ENCODE measurements around the gene CREB5.

The CREB5 gene

DNA sequence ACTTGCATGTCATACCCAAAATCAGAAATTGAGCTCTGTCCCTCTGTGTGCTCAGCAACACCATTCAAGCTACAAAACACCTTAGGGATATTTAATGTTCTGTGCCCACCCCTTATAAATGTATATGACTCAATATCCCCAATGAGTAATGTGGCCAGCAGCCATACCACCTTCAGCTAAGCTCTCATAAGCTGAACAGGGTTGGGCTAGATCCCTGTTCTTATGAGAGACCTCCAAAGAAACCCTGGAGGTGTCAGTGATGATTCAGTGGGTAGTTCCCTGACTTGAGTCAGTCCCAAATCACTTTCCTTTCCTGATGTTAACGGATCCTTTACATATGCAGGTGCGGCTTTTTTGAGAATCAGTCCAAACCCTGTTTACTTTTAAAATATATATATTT lies 253.8 kb downstream of the CREB5 start:
- H3K4me1 ChIP-seq (ENCODE audit: insufficient read depth, low read length): peaks cover 4% of the 10 kb centered on the region
- H3K9ac ChIP-seq (ENCODE audit: low read length): no peak overlapping the region
- H3K27ac ChIP-seq (ENCODE audit: low read depth, low read length): no peak overlapping the region
- no peak overlapping the region for H3K4me3 ChIP-seq (ENCODE audit: low read depth in 1 of 2, low read length in 2 of 2)
- no peaks in the 10 kb centered on the region for H3K36me3 ChIP-seq (ENCODE audit: insufficient read depth, low read length)
- H3K9me3 ChIP-seq (ENCODE audit: low read length): no peaks in the 10 kb centered on the region
- no peaks in the 10 kb centered on the region for H3K27me3 ChIP-seq (ENCODE audit: control insufficient read depth in 1 of 2, insufficient read depth in 2 of 2, low read length in 2 of 2)

DNA sequence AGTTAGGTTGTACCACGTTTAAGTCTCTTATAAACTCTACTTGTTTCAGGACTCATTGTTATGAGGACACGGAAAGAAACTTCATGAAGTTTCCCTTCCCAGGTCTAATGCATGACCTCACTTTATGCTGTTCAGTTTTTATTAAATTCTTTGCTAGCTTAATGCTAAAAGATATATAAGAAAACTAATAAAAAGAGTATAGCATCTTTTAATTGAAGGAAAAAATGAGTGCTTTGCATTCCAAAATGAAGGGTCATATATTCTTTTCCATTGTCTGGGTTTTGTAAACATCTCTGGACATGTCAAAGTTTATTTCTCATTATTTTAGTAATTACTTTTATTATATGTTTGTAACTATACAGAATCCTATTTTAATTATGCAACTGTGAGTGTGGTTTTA lies 255.8 kb downstream of the CREB5 start:
- Histone ChIP-seq H3K9ac (ENCODE audit: low read length) (no peak overlapping the region), H3K27ac (ENCODE audit: low read depth, low read length) (no peak overlapping the region), H3K9me3 (ENCODE audit: low read length) (no peaks in the 10 kb centered on the region), H3K4me3 (ENCODE audit: low read depth in 1 of 2, low read length in 2 of 2) (no peak overlapping the region), H3K4me1 (ENCODE audit: insufficient read depth, low read length) (peaks cover 4% of the 10 kb centered on the region), H3K27me3 (ENCODE audit: control insufficient read depth in 1 of 2, insufficient read depth in 2 of 2, low read length in 2 of 2) (no peaks in the 10 kb centered on the region), H3K36me3 (ENCODE audit: insufficient read depth, low read length) (no peaks in the 10 kb centered on the region)

DNA sequence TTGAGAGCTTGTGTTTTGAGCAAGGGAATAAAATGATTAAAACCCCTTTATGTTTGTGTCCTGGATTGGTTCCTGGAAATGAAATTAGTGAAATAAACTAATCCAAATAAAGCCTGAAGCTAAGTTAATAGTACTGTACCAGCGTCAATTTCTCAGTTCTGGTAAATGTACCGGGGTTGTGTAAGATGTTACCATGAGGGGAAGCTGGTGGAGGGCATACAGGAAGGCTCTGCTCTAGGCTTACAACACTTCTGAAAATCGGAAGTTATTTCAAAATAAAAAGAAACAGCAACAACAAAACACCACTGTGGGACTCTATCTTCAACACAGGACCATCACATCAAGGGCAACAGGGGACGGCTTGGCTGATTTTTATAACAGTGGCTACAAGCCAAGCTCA lies 257.0 kb downstream of the CREB5 start:
- Histone ChIP-seq H3K27ac (ENCODE audit: low read depth, low read length) (no peak overlapping the region), H3K9ac (ENCODE audit: low read length) (no peak overlapping the region), H3K4me1 (ENCODE audit: insufficient read depth, low read length) (peaks cover 4% of the 10 kb centered on the region), H3K4me3 (ENCODE audit: low read depth in 1 of 2, low read length in 2 of 2) (no peak overlapping the region), H3K27me3 (ENCODE audit: control insufficient read depth in 1 of 2, insufficient read depth in 2 of 2, low read length in 2 of 2) (no peaks in the 10 kb centered on the region), H3K36me3 (ENCODE audit: insufficient read depth, low read length) (no peaks in the 10 kb centered on the region), H3K9me3 (ENCODE audit: low read length) (no peaks in the 10 kb centered on the region)

DNA sequence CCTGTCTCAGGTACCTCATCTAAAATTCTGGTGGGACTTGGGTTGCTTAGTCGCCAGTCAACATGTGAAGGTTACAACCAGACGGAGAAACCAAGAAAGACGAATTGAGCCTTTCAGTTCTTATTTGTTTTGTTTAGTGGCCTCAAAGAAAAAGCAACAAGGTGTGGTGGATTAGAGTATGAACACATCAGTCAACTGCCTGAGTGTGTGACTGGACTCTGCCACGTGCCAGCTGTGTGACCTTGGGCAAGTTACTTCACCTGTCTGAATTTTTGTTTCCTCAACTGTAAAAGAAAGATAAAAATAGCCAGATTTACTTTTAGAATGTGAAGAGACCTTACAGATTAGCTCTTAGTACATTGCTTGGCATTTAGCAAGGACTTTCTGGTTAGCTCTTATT lies 259.2 kb downstream of the CREB5 start:
- no peak overlapping the region for H3K27ac ChIP-seq (ENCODE audit: low read depth, low read length)
- no peaks in the 10 kb centered on the region for H3K9me3 ChIP-seq (ENCODE audit: low read length)
- no peaks in the 10 kb centered on the region for H3K36me3 ChIP-seq (ENCODE audit: insufficient read depth, low read length)
- no peak overlapping the region for H3K9ac ChIP-seq (ENCODE audit: low read length)
- no peak overlapping the region for H3K4me3 ChIP-seq (ENCODE audit: low read depth in 1 of 2, low read length in 2 of 2)
- peaks cover 4% of the 10 kb centered on the region for H3K4me1 ChIP-seq (ENCODE audit: insufficient read depth, low read length)
- no peaks in the 10 kb centered on the region for H3K27me3 ChIP-seq (ENCODE audit: control insufficient read depth in 1 of 2, insufficient read depth in 2 of 2, low read length in 2 of 2)

DNA sequence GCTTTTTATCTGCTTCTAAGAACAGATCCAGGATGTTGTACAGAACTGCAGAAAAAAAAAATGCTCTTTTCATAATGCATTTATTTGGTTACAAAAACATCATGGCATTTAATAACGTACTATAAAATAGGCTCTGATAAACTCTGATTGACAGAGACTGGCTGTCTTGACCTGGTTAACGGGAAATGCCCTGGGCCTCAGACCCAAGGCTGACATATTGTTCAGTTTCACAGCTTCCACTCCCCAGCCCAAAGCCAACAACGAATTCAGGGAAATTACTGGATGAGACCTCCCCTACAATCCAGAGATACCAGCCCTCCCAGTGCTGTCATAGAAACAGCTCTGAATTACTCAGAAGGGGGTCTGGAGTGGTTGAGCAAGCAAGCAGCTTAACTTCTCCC lies 260.1 kb downstream of the CREB5 start:
- no peaks in the 10 kb centered on the region for H3K36me3 ChIP-seq (ENCODE audit: insufficient read depth, low read length)
- H3K4me3 ChIP-seq (ENCODE audit: low read depth in 1 of 2, low read length in 2 of 2): no peak overlapping the region

DNA sequence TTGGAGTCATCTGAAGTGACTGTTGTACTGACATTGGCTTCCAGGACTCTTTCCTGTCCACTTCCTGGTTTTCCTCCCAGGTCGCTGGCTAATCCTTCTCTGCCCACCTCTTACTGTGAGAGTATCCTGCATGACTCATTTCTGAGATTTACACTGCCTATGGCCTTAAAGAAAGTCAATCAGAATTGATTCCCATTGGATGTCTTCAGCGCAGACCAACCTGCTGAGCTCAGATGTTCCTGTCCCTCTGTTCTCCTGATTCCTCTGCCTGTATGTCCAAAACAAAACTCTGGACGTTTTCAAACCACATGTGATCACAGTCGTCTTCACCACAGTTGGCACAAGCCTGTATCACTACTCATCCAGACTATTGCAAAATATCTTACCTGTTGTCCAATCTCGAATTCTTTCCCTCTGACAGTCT lies 262.1 kb downstream of the CREB5 start:
- no peaks in the 10 kb centered on the region for H3K27me3 ChIP-seq (ENCODE audit: control insufficient read depth in 1 of 2, insufficient read depth in 2 of 2, low read length in 2 of 2)
- no peak overlapping the region for H3K27ac ChIP-seq (ENCODE audit: low read depth, low read length)
- no peaks in the 10 kb centered on the region for H3K9me3 ChIP-seq (ENCODE audit: low read length)
- no peak overlapping the region for H3K4me3 ChIP-seq (ENCODE audit: low read depth in 1 of 2, low read length in 2 of 2)
- H3K9ac ChIP-seq (ENCODE audit: low read length): no peak overlapping the region
- no peaks in the 10 kb centered on the region for H3K36me3 ChIP-seq (ENCODE audit: insufficient read depth, low read length)
- H3K4me1 ChIP-seq (ENCODE audit: insufficient read depth, low read length): peaks cover 4% of the 10 kb centered on the region

More for the DNA sequence above, 260.1 kb downstream of the CREB5 start:
- no peaks in the 10 kb centered on the region for H3K9me3 ChIP-seq (ENCODE audit: low read length)
- H3K9ac ChIP-seq (ENCODE audit: low read length): no peak overlapping the region
- no peak overlapping the region for H3K27ac ChIP-seq (ENCODE audit: low read depth, low read length)
- H3K4me1 ChIP-seq (ENCODE audit: insufficient read depth, low read length): peaks cover 4% of the 10 kb centered on the region
- H3K27me3 ChIP-seq (ENCODE audit: control insufficient read depth in 1 of 2, insufficient read depth in 2 of 2, low read length in 2 of 2): no peaks in the 10 kb centered on the region

DNA sequence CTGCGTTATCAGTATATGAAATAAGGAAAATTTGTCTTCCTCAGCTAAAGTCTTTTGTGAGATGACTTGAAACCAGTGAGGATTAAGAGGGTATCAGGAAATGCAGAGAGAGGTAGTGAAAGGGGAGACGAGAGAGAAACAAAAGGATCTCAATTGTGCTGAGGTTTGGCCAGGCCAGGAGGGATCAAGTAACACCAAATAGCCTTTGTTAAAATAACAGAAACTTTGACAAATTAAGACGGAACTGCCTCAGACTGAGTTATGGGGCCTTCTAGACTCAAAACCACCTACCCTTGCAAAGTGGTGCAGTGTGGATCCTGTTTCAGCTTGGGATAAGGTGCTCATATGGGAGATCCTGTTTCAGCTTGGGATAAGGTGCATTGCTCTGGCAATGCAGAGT lies 263.1 kb downstream of the CREB5 start:
- Histone ChIP-seq H3K27me3 (ENCODE audit: control insufficient read depth in 1 of 2, insufficient read depth in 2 of 2, low read length in 2 of 2) (no peaks in the 10 kb centered on the region), H3K27ac (ENCODE audit: low read depth, low read length) (no peak overlapping the region), H3K9ac (ENCODE audit: low read length) (no peak overlapping the region), H3K36me3 (ENCODE audit: insufficient read depth, low read length) (no peaks in the 10 kb centered on the region), H3K4me1 (ENCODE audit: insufficient read depth, low read length) (no peaks in the 10 kb centered on the region), H3K4me3 (ENCODE audit: low read depth in 1 of 2, low read length in 2 of 2) (no peak overlapping the region), H3K9me3 (ENCODE audit: low read length) (no peaks in the 10 kb centered on the region)

DNA sequence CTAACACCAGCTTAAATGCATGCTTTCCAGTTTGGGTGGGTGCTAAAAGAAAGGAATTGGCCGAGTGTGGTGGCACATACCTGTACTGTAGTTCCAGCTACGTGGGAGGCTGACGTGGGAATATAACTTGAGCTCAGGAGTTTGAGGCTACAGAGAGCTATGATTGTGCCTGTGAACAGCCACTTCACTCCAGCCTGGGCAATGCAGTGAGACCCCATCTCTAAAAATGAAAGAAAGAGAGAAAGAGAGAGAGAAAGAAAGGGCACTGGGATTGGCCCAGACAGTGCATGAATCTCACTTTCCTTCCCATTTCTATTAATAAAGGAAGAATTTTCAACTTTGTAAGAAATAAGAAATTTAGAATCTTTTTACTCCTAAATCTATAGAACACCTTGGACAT lies 265.4 kb downstream of the CREB5 start:
- H3K4me3 ChIP-seq (ENCODE audit: low read depth in 1 of 2, low read length in 2 of 2): no peak overlapping the region
- H3K4me1 ChIP-seq (ENCODE audit: insufficient read depth, low read length): no peaks in the 10 kb centered on the region

DNA sequence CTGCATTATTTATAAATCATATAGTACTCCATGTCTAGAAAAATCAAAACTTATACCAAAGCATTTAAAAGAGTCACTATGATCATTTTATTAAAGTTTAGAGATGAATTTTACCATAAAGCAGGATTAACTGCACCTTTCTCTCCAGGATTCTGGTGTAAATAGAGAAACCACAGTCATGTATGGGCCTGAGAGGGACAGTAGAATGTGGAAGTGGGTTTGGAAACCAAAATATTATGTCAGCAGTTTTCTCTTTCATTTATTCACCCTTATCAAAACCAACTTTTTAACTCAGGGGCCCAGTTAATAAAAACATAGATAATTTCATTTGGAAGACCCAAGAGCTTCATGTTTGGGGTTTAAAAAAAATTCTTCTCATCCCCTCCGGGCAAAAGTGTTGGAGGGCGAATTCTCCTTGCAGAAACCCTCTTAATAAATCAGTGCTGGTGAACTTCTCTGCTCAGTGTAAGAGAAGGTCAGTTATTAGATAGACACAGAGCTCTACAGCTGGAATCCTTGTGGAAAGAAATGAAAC lies 266.2 kb downstream of the CREB5 start:
- Histone ChIP-seq H3K9me3 (ENCODE audit: low read length) (no peaks in the 10 kb centered on the region), H3K4me3 (ENCODE audit: low read depth in 1 of 2, low read length in 2 of 2) (no peak overlapping the region), H3K4me1 (ENCODE audit: insufficient read depth, low read length) (no peaks in the 10 kb centered on the region), H3K27me3 (ENCODE audit: control insufficient read depth in 1 of 2, insufficient read depth in 2 of 2, low read length in 2 of 2) (no peaks in the 10 kb centered on the region), H3K27ac (ENCODE audit: low read depth, low read length) (no peak overlapping the region), H3K36me3 (ENCODE audit: insufficient read depth, low read length) (no peaks in the 10 kb centered on the region), H3K9ac (ENCODE audit: low read length) (no peak overlapping the region)

More for the DNA sequence above, 265.4 kb downstream of the CREB5 start:
- no peaks in the 10 kb centered on the region for H3K36me3 ChIP-seq (ENCODE audit: insufficient read depth, low read length)
- H3K27me3 ChIP-seq (ENCODE audit: control insufficient read depth in 1 of 2, insufficient read depth in 2 of 2, low read length in 2 of 2): no peaks in the 10 kb centered on the region
- H3K9ac ChIP-seq (ENCODE audit: low read length): no peak overlapping the region
- no peak overlapping the region for H3K27ac ChIP-seq (ENCODE audit: low read depth, low read length)
- no peaks in the 10 kb centered on the region for H3K9me3 ChIP-seq (ENCODE audit: low read length)

DNA sequence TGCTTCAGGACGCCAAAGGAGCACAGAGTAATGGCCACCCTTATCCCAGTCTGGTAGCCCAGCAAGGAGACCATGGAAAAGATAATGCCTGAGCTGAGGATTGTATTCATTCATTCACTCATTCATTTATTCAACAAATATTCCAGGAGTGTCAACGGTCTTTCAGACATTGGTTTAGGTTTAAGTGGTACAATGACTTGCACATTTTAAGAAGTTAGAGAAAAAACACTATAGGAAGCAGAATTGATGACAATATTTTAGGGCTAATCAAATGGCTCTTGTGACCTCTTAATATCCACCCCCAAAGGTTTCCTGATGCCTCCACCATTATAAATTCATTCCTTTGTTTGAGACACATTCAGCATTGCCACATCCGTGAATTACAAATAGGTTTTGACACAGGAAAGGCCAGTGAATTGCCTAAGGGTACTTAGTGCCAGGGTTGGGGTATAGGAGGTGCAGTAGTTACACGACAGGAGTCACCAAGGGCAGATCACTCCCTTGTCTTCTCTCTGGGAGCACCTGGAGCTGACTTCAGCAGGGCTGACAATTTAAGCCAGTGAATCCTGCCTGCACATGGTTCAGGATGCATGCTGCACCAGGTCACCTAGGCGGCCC lies 269.5 kb downstream of the CREB5 start:
- Histone ChIP-seq H3K9ac (ENCODE audit: low read length) (no peak overlapping the region), H3K36me3 (ENCODE audit: insufficient read depth, low read length) (no peaks in the 10 kb centered on the region), H3K27ac (ENCODE audit: low read depth, low read length) (no peak overlapping the region), H3K4me1 (ENCODE audit: insufficient read depth, low read length) (peaks cover 16% of the 10 kb centered on the region), H3K9me3 (ENCODE audit: low read length) (no peaks in the 10 kb centered on the region), H3K4me3 (ENCODE audit: low read depth in 1 of 2, low read length in 2 of 2) (no peak overlapping the region), H3K27me3 (ENCODE audit: control insufficient read depth in 1 of 2, insufficient read depth in 2 of 2, low read length in 2 of 2) (no peaks in the 10 kb centered on the region)

DNA sequence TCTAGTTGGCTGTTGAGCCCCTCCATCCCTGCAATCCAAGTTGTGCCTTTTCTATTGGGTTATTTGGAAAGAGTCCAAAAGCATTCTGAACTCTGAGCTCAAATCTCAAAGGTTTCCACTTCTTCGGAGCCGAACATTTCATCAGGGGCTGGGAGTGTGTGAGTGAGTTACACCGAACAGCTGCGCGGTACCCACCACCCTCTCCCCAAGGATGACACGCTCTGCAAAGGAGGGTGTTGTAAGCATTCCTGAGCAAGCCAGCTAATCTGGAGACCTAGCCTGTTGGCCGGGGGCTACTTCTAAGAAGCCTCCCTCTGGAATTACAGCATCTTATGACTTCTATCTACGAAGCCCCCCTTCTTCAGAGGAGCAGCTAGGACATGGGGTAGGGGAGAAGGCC lies 270.5 kb downstream of the CREB5 start:
- Histone ChIP-seq H3K27me3 (ENCODE audit: control insufficient read depth in 1 of 2, insufficient read depth in 2 of 2, low read length in 2 of 2) (no peaks in the 10 kb centered on the region), H3K4me3 (ENCODE audit: low read depth in 1 of 2, low read length in 2 of 2) (no peak overlapping the region), H3K36me3 (ENCODE audit: insufficient read depth, low read length) (no peaks in the 10 kb centered on the region), H3K27ac (ENCODE audit: low read depth, low read length) (no peak overlapping the region), H3K9me3 (ENCODE audit: low read length) (no peaks in the 10 kb centered on the region), H3K9ac (ENCODE audit: low read length) (no peak overlapping the region), H3K4me1 (ENCODE audit: insufficient read depth, low read length) (peaks cover 23% of the 10 kb centered on the region)

DNA sequence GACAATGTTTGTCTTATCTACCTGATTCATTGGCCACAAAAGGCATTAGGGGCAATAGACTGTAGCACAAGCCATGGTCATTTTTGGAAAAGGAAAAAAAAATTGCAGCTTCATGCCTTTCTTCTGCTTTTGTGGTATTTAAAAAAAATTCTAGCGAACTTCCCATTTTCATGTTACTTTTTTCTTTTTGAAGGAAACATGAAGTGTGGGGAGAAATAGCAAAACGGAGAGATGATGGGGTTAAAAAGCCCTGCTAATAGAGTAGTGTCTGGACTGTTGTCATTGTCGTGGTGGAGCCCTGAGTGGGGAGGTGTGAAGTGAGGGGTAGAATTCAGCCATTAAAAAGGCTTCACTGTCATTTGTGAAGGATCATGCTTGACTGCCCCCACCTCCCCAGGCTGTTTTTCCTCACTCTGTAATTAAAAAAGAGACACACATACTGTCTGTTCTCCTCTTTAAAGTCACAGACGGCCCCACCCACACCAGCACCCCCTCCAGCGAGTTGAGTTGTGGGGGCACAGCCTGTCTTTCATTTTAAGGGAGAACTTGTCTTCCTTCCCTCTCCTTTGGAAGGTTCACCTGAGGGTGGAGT lies 272.4 kb downstream of the CREB5 start:
- no peaks in the 10 kb centered on the region for H3K36me3 ChIP-seq (ENCODE audit: insufficient read depth, low read length)
- H3K27ac ChIP-seq (ENCODE audit: low read depth, low read length): peak overlapping the region; percentile 97
- H3K4me1 ChIP-seq (ENCODE audit: insufficient read depth, low read length): peaks cover 34% of the 10 kb centered on the region
- H3K9me3 ChIP-seq (ENCODE audit: low read length): no peaks in the 10 kb centered on the region
- H3K4me3 ChIP-seq (ENCODE audit: low read depth in 1 of 2, low read length in 2 of 2): peak overlapping the region in 1 of 2 donors; percentile 20
- H3K9ac ChIP-seq (ENCODE audit: low read length): no peak overlapping the region
- no peaks in the 10 kb centered on the region for H3K27me3 ChIP-seq (ENCODE audit: control insufficient read depth in 1 of 2, insufficient read depth in 2 of 2, low read length in 2 of 2)

Data from muscle layer of colon (tissue), 2 donors.